HG03575 (cell line): ENCODE data around the gene KCNK1.
"Not testable (repeated sequence)": the region's sequence is repeated elsewhere in the genome, so short reads cannot be mapped to it uniquely, and the experiment has no call there.

ENCODE experiments used
- ATAC-seq: cut with Tn5 transposase; IDR thresholded peaks from one replicate; pipeline ENCODE4 v1.9.1; 2021; ENCODE audit not compliant: unreplicated experiment, insufficient number of reproducible peaks, low FRiP score; ENCODE audit errors: extremely low read depth

Gene KCNK1

GRCh38 chr1:233605205-233605604 lies 8.7 kb upstream of the KCNK1 start:
- ATAC-seq, result no peak

GRCh38 chr1:233606813-233607212 lies 7.1 kb upstream of the KCNK1 start:
- no peak for ATAC-seq

GRCh38 chr1:233607252-233608119 lies 6.4 kb upstream of the KCNK1 start:
- no peak for ATAC-seq

- ATAC-seq, result no peak
These were observed 4.9 kb upstream of the KCNK1 start for GRCh38 chr1:233608988-233609387.

- no peak for ATAC-seq
These were observed 4.0 kb upstream of the KCNK1 start for GRCh38 chr1:233609926-233610325.

- no peak for ATAC-seq
These were observed 3.3 kb upstream of the KCNK1 start for GRCh38 chr1:233610628-233611027.

- ATAC-seq, result not testable (repeated sequence)
These were observed 2.5 kb upstream of the KCNK1 start for GRCh38 chr1:233611363-233611762.

- no peak for ATAC-seq
These were observed 352 bp downstream of the KCNK1 start for GRCh38 chr1:233614173-233614742.

- ATAC-seq, result no peak
These were observed 1.0 kb downstream of the KCNK1 start for GRCh38 chr1:233614743-233615521.

- no peak for ATAC-seq
These were observed 1.7 kb downstream of the KCNK1 start for GRCh38 chr1:233615571-233615970.

- ATAC-seq, result no peak
These were observed 3.1 kb downstream of the KCNK1 start for GRCh38 chr1:233617025-233617424.

- ATAC-seq, result not testable (repeated sequence)
These were observed 5.5 kb downstream of the KCNK1 start for GRCh38 chr1:233619414-233619813.

- no peak for ATAC-seq
These were observed 6.2 kb downstream of the KCNK1 start for GRCh38 chr1:233620065-233620464.

- no peak for ATAC-seq
These were observed 8.0 kb downstream of the KCNK1 start for GRCh38 chr1:233621923-233622322.

GRCh38 chr1:233624289-233624688 lies 10.4 kb downstream of the KCNK1 start:
- no peak for ATAC-seq

- ATAC-seq, result no peak
These were observed 11.2 kb downstream of the KCNK1 start for GRCh38 chr1:233625087-233625486.

- ATAC-seq, result no peak
These were observed 11.6 kb downstream of the KCNK1 start for GRCh38 chr1:233625510-233625981.

GRCh38 chr1:233627376-233627775 lies 13.5 kb downstream of the KCNK1 start:
- no peak for ATAC-seq

GRCh38 chr1:233627823-233628222 lies 13.9 kb downstream of the KCNK1 start:
- no peak for ATAC-seq
